ENCODE data around the gene NLGN1.

Gene NLGN1

DNA sequence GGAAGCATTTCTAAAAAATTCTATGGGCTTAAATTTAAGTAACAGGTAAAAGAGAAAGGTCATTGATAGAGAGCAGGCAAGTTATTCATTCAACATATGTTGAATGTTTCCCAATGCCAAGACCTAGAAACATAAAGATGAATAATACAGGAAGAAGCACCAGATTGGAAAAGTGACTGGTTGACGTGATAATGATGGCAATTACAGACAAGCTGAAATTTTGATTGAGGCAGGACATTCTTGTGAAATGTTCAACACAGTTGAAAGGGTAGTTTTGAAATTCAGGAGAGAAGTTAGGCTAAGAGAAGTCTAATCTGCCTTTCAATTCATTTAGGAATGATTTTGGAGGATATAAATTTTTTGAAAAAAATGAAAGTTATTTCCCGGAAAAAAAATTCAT is 925.2 kb downstream of the NLGN1 start:
- Mint-ChIP-seq H3K4me3 (no peak overlapping the region), H3K4me1 (peaks cover 7% of the 10 kb centered on the region), H3K9me3 (peaks cover 25% of the 10 kb centered on the region), H3K27ac (no peak overlapping the region), H3K27me3 (ENCODE audit: low read depth) (no peaks in the 10 kb centered on the region), H3K36me3 (ENCODE audit: low read depth) (peaks cover 6% of the 10 kb centered on the region)
- TF ChIP-seq CTCF (IDR thresholded peaks at IDR 0.05; ENCODE audit: unreplicated experiment in 3 of 3), result no peak

DNA sequence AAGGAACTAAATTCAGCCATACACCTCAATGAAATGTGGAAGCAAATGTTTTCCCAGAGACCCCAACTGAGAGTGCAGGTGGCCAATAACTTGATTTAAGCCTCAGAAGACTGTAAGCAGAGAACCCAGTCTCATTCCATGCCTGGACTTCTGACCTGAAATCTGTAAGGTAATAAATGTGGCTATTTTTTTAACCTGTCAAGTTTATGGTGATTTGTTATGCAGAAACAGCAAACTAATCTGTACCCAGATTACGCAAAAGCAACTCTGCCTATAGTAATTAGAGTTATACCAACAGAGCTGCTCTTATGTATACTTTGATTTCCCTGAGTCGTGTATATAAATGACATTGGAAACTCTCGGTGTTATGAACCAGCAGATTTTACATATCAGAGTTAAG is 927.6 kb downstream of the NLGN1 start:
- no peak for TF ChIP-seq CTCF (IDR thresholded peaks at IDR 0.05; ENCODE audit: unreplicated experiment in 3 of 3)
- Mint-ChIP-seq H3K27me3 (ENCODE audit: low read depth) (no peaks in the 10 kb centered on the region), H3K27ac (no peak overlapping the region)

GRCh38 chr3:174325834-174326700 is 928.5 kb downstream of the NLGN1 start:
- Mint-ChIP-seq H3K9me3 (peaks cover 8% of the 10 kb centered on the region), H3K4me1 (peaks cover 28% of the 10 kb centered on the region), H3K4me3 (no peak overlapping the region), H3K27me3 (ENCODE audit: low read depth) (no peaks in the 10 kb centered on the region), H3K36me3 (ENCODE audit: low read depth) (peaks cover under 1% of the 10 kb centered on the region), H3K27ac (peak overlapping the region in 1 of 3 experiments; percentile 12)
- no peak for TF ChIP-seq CTCF (IDR thresholded peaks at IDR 0.05; ENCODE audit: unreplicated experiment in 3 of 3)

More for the DNA sequence above, 927.6 kb downstream of the NLGN1 start:
- Mint-ChIP-seq H3K36me3 (ENCODE audit: low read depth) (peaks cover 6% of the 10 kb centered on the region), H3K9me3 (peaks cover 14% of the 10 kb centered on the region), H3K4me1 (peaks cover 19% of the 10 kb centered on the region), H3K4me3 (no peak overlapping the region)

DNA sequence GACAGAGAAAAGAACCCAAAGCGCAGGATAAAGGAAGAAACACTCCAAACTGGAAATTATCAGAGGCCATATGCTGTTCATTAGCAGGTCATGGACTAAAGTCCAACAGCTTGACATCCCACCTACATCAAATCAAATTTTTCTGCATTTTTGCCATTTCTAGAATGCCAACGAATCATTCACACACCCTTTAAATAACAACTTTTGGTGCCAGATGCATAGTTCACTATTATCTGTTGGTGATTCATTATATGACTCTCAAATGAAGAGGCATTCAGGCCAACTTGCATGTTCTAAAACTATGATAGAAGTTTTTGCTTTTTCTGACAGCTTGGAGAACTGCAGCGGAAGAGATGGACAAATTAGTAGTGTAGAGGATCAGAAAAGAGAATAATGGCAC is 931.8 kb downstream of the NLGN1 start:
- Mint-ChIP-seq H3K27ac (no peak overlapping the region), H3K27me3 (ENCODE audit: low read depth) (no peaks in the 10 kb centered on the region), H3K9me3 (peaks cover 5% of the 10 kb centered on the region), H3K4me1 (peaks cover 28% of the 10 kb centered on the region), H3K4me3 (no peak overlapping the region), H3K36me3 (ENCODE audit: low read depth) (no peaks in the 10 kb centered on the region)
- no peak for TF ChIP-seq CTCF (IDR thresholded peaks at IDR 0.05; ENCODE audit: unreplicated experiment in 3 of 3)

- Mint-ChIP-seq H3K27me3 (ENCODE audit: low read depth) (no peaks in the 10 kb centered on the region), H3K36me3 (ENCODE audit: low read depth) (no peaks in the 10 kb centered on the region), H3K4me1 (peaks cover 28% of the 10 kb centered on the region), H3K9me3 (peaks cover 5% of the 10 kb centered on the region), H3K27ac (no peak overlapping the region), H3K4me3 (no peak overlapping the region)
- TF ChIP-seq CTCF (IDR thresholded peaks at IDR 0.05; ENCODE audit: unreplicated experiment in 3 of 3), result no peak
Measured at GRCh38 chr3:174330303-174330702, 932.8 kb downstream of the NLGN1 start.
